KMS-11 (cell line): ENCODE results near the gene CROCC.
"Not testable (repeated sequence)": the region's sequence is repeated elsewhere in the genome, so short reads cannot be mapped to it uniquely, and the experiment has no call there.

Experiments used
- H2AFZ ChIP-seq: fragments of 200-600 bp; sonication (generic); 2 replicates; pipeline ENCODE4 v1.6.1; 2016; ENCODE audit warnings: antibody characterized with exemption, mixed run types, low read depth
- H3K27ac ChIP-seq: fragments of 200-600 bp; sonication (generic); 2 replicates; pipeline ENCODE4 v1.6.1; 2016; ENCODE audit warnings: mild to moderate bottlenecking, mixed run types
- H3K27me3 ChIP-seq: fragments of 200-600 bp; sonication (generic); 2 replicates; pipeline ENCODE4 v1.6.1; 2017; ENCODE audit warnings: mild to moderate bottlenecking, low read depth, mixed run types, moderate library complexity; ENCODE audit not compliant: insufficient read depth
- H3K36me3 ChIP-seq: fragments of 200-600 bp; sonication (generic); 2 replicates; pipeline ENCODE4 v1.6.1; 2017; ENCODE audit warnings: mild to moderate bottlenecking, mixed run types; ENCODE audit not compliant: insufficient read depth
- H3K4me1 ChIP-seq: fragments of 200-600 bp; sonication (generic); 2 replicates; pipeline ENCODE4 v1.6.1; 2016; ENCODE audit warnings: mild to moderate bottlenecking, low read depth, mixed run types; ENCODE audit not compliant: poor library complexity, severe bottlenecking
- H3K4me2 ChIP-seq: fragments of 200-600 bp; sonication (generic); 2 replicates; pipeline ENCODE4 v1.7.0; 2016; ENCODE audit warnings: mild to moderate bottlenecking, mixed run types
- H3K4me3 ChIP-seq: fragments of 200-600 bp; sonication (generic); IDR thresholded peaks from 2 replicates; pipeline ENCODE4 v1.6.1; 2017; ENCODE audit warnings: low read depth, low read length, mixed read lengths; ENCODE audit not compliant: insufficient read depth
- H3K79me2 ChIP-seq: fragments of 200-600 bp; sonication (generic); 2 replicates; pipeline ENCODE4 v1.6.1; 2016; ENCODE audit warnings: low read depth, mixed run types; ENCODE audit not compliant: insufficient read depth
- H3K9ac ChIP-seq: fragments of 200-600 bp; sonication (generic); 2 replicates; pipeline ENCODE4 v1.6.1; 2016; ENCODE audit warnings: mild to moderate bottlenecking, mixed run types
- H4K20me1 ChIP-seq: fragments of 200-600 bp; sonication (generic); 2 replicates; pipeline ENCODE4 v1.6.1; 2016; ENCODE audit warnings: mild to moderate bottlenecking, mixed run types; ENCODE audit not compliant: insufficient read depth
- CTCF ChIP-seq: fragments of 200-600 bp; sonication (generic); conservative IDR thresholded peaks from 2 replicates; pipeline ENCODE4 v1.6.1; 2017; ENCODE audit warnings: low read depth, mild to moderate bottlenecking, antibody characterized with exemption, low read length, moderate library complexity, mixed read lengths

CROCC gene

GRCh38 chr1:16921391-16922185, at the start of gene CROCC:
Gene CROCC, plus strand, starts transcription at chr1:16921931. Its CDS starts 88 bp downstream, at chr1:16922019.
- Histone ChIP-seq H3K36me3 (no peaks in the 10 kb centered on the region), H3K27me3 (no peaks in the 10 kb centered on the region), H3K79me2 (no peaks in the 10 kb centered on the region), H3K4me1 (peaks cover 12% of the 10 kb centered on the region), H3K27ac (no peak within 1 kb of the TSS), H2AFZ (no peak within 1 kb of the TSS), H4K20me1 (no peaks in the 10 kb centered on the region), H3K9ac (no peak within 1 kb of the TSS), H3K4me3 (no peak within 1 kb of the TSS), H3K4me2 (no peak within 1 kb of the TSS)
- no peak for TF ChIP-seq CTCF

- not testable (repeated sequence) for H2AFZ ChIP-seq, H3K36me3 ChIP-seq, H3K27ac ChIP-seq, H3K4me2 ChIP-seq, H3K79me2 ChIP-seq, H3K27me3 ChIP-seq, H3K4me1 ChIP-seq, H3K4me3 ChIP-seq, H3K9ac ChIP-seq, H4K20me1 ChIP-seq
Measured at GRCh38 chr1:16872152-16873075, 49.3 kb upstream of the CROCC start.

- H2AFZ ChIP-seq, H3K9ac ChIP-seq, H3K4me3 ChIP-seq, H3K27ac ChIP-seq, H3K79me2 ChIP-seq, H3K4me2 ChIP-seq, H3K4me1 ChIP-seq, H3K27me3 ChIP-seq, H3K36me3 ChIP-seq, H4K20me1 ChIP-seq: not testable (repeated sequence)
Measured at GRCh38 chr1:16873076-16873879, 48.5 kb upstream of the CROCC start.

GRCh38 chr1:16874968-16875765, 46.6 kb upstream of the CROCC start:
- not testable (repeated sequence) for H3K9ac ChIP-seq, H3K79me2 ChIP-seq, H4K20me1 ChIP-seq, H3K27me3 ChIP-seq, H3K4me3 ChIP-seq, H3K36me3 ChIP-seq, H3K4me1 ChIP-seq, H3K4me2 ChIP-seq, H2AFZ ChIP-seq, H3K27ac ChIP-seq

GRCh38 chr1:16881742-16882141, 40.0 kb upstream of the CROCC start:
- not testable (repeated sequence) for H3K79me2 ChIP-seq, H3K27me3 ChIP-seq, H2AFZ ChIP-seq, H3K27ac ChIP-seq, H3K4me1 ChIP-seq, H3K9ac ChIP-seq, H3K36me3 ChIP-seq, H4K20me1 ChIP-seq, H3K4me2 ChIP-seq, H3K4me3 ChIP-seq
